D721Med (cell line): ENCODE results near the gene MED12L.
A peak's percentile ranks its signal among the peaks of the same experiment; 100 is the strongest.

Experiments used
- DNase-seq: peaks from one replicate; pipeline ENCODE4 v3.0.0; 2011; ENCODE audit warnings: low spot score; ENCODE audit not compliant: insufficient read length
- FAIRE-seq: peaks from 2 replicates; lab custom pipeline; 2011; peaks lifted over from hg19 to GRCh38; lab: Jason Lieb, UNC
- TF ChIP-seq, protein P1 (sequence below): IDR thresholded peaks from 2 replicates; pipeline ENCODE4 v1.5.1; 2012; ENCODE audit warnings: mild to moderate bottlenecking, control low read depth; ENCODE audit not compliant: insufficient read depth; ENCODE audit errors: missing control alignments

The MED12L gene

DNA sequence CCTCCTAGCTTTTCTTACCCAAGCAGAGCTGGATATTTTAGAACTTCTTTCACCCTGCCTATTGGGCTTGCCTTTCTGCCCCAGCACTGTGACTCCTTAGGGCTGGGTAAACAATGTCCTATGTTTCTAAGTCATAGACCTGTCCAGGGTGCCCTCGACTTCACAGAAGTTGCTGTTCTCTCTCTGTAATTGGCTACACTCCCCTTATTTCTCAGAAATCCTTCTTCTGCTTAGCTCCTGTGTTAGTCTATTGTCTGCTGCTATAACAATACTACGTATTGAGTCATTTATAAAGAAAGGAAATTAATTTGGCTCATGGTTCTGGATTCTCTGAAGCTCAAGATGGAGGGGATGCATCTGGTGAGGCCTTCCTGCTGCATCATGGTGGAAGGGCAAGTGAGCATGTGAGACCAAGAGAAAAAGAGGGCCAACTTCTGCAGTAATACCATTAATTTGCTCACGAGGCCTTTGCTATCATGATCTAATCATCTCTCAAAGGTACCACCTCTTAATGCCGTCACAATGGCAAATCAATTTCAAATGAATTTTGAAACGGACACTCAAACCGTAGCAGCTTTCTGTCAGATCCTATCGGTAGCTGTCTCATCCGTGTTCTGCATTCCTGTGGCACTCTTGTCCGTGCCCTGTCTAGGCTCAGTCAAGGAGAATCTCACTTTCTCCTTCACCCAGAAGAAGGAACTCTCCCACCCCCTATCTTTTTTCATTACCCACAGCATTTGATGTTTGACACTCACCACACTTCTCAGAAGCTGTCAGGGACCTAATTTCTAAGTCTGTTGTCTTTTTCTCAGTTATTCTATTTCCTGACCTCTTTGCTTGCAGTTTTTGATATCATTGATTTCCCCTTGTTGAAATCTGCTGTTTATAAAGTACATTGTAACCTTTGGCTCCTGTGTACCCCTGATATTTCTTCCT, 139.8 kb downstream of the MED12L start:
- DNase-seq (no peak), FAIRE-seq (no peak)
- TF ChIP-seq, protein P1, sequence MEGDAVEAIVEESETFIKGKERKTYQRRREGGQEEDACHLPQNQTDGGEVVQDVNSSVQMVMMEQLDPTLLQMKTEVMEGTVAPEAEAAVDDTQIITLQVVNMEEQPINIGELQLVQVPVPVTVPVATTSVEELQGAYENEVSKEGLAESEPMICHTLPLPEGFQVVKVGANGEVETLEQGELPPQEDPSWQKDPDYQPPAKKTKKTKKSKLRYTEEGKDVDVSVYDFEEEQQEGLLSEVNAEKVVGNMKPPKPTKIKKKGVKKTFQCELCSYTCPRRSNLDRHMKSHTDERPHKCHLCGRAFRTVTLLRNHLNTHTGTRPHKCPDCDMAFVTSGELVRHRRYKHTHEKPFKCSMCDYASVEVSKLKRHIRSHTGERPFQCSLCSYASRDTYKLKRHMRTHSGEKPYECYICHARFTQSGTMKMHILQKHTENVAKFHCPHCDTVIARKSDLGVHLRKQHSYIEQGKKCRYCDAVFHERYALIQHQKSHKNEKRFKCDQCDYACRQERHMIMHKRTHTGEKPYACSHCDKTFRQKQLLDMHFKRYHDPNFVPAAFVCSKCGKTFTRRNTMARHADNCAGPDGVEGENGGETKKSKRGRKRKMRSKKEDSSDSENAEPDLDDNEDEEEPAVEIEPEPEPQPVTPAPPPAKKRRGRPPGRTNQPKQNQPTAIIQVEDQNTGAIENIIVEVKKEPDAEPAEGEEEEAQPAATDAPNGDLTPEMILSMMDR: no peak

GRCh38 chr3:151226088-151226563, 140.7 kb downstream of the MED12L start:
- TF ChIP-seq, protein P1: no peak
- DNase-seq (no peak), FAIRE-seq (no peak)

DNA sequence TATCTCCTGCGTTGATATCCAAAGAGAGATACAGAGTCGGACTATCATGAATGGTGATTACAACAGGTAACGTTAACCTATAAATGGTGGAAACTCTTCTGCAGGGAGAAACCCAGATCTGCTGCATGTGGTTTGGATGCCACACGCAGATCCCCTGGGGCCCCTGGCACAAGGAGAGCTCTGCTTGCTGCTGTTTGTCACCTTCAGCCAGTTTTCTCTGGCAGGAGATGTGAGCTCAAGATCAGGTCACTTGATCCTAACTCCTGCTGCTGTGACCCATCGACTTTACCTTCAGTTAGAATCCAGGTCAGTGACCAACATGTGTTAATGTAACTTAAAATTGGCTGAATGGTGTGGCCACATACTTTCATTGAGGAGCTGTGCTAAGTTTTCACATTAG, 141.4 kb downstream of the MED12L start:
- FAIRE-seq (no peak), DNase-seq (no peak)
- TF ChIP-seq, protein P1: no peak

- TF ChIP-seq, protein P1: no peak
- FAIRE-seq (no peak), DNase-seq (no peak)
These were observed 141.9 kb downstream of the MED12L start for GRCh38 chr3:151227266-151227806.

GRCh38 chr3:151227807-151228665, 142.6 kb downstream of the MED12L start:
- FAIRE-seq: no peak
- peak; percentile 19 for DNase-seq
- TF ChIP-seq, protein P1: peak; percentile 89

- TF ChIP-seq, protein P1: no peak
- FAIRE-seq (no peak), DNase-seq (no peak)
These were observed 143.2 kb downstream of the MED12L start for GRCh38 chr3:151228666-151229040.
